Loucy (cell line): ENCODE measurements around the gene NFATC1.

Source experiments
- H2AFZ ChIP-seq: fragments of 200-600 bp; sonication (generic); 2 replicates; pipeline ENCODE4 v1.6.0; 2016; ENCODE audit warnings: antibody characterized with exemption, mild to moderate bottlenecking, low read length, moderate library complexity
- H3F3A ChIP-seq: fragments of 200-600 bp; 2 replicates; pipeline ENCODE4 v1.6.0; 2016; ENCODE audit warnings: antibody characterized with exemption, low read depth, mild to moderate bottlenecking
- H3K27me3 ChIP-seq: fragments of 200-600 bp; sonication (generic); 2 replicates; pipeline ENCODE4 v1.6.1; 2014; ENCODE audit warnings: low read length, mild to moderate bottlenecking; ENCODE audit not compliant: insufficient read depth, poor library complexity, severe bottlenecking
- H3K36me3 ChIP-seq: fragments of 200-600 bp; sonication (generic); 2 replicates; pipeline ENCODE4 v1.6.1; 2016; ENCODE audit warnings: low read length; ENCODE audit not compliant: insufficient read depth
- H3K4me1 ChIP-seq: fragments of 200-600 bp; sonication (generic); 2 replicates; pipeline ENCODE4 v1.5.1; 2014; ENCODE audit warnings: low read length, mild to moderate bottlenecking; ENCODE audit not compliant: insufficient read depth, poor library complexity, severe bottlenecking
- H3K4me2 ChIP-seq: fragments of 200-600 bp; sonication (generic); 2 replicates; pipeline ENCODE4 v1.6.0; 2014; ENCODE audit warnings: antibody characterized with exemption, low read length, low read depth, mild to moderate bottlenecking; ENCODE audit not compliant: poor library complexity, severe bottlenecking
- H3K4me3 ChIP-seq: fragments of 200-600 bp; sonication (generic); 2 replicates; pipeline ENCODE4 v1.5.1; 2014; ENCODE audit warnings: low read length, mild to moderate bottlenecking, mixed read lengths; ENCODE audit not compliant: poor library complexity, severe bottlenecking
- H3K79me2 ChIP-seq: fragments of 200-600 bp; sonication (generic); 2 replicates; pipeline ENCODE4 v1.6.1; 2014; ENCODE audit warnings: low read length; ENCODE audit not compliant: insufficient read depth
- H3K9ac ChIP-seq: fragments of 200-600 bp; sonication (generic); 2 replicates; pipeline ENCODE4 v1.6.0; 2014; ENCODE audit warnings: mild to moderate bottlenecking, low read depth, low read length, moderate library complexity; ENCODE audit not compliant: poor library complexity, severe bottlenecking
- H3K9me2 ChIP-seq: fragments of 200-600 bp; sonication (generic); replicated peaks from 2 replicates; pipeline ENCODE4 v1.6.1; 2016; ENCODE audit warnings: low read depth, low read length, mixed read lengths
- H3K9me3 ChIP-seq: fragments of 200-600 bp; sonication (generic); 2 replicates; pipeline ENCODE4 v1.6.1; 2014; ENCODE audit warnings: mild to moderate bottlenecking, antibody characterized with exemption, low read length, low read depth; ENCODE audit not compliant: insufficient read depth
- H4K20me1 ChIP-seq: fragments of 200-600 bp; sonication (generic); 2 replicates; pipeline ENCODE4 v1.6.0; 2014; ENCODE audit warnings: antibody characterized with exemption, low read length, mild to moderate bottlenecking; ENCODE audit not compliant: insufficient read depth, poor library complexity, severe bottlenecking
- EZH2phosphoT487 ChIP-seq: fragments of 200-600 bp; IDR thresholded peaks from 2 replicates; pipeline ENCODE4 v1.6.1; 2018; ENCODE audit warnings: antibody characterized with exemption, mild to moderate bottlenecking, moderate library complexity, borderline replicate concordance
- TF ChIP-seq, protein P1 (sequence below): fragments of 200-600 bp; sonication (generic); conservative IDR thresholded peaks from 2 replicates; pipeline ENCODE4 v1.5.1; 2014; ENCODE audit warnings: mild to moderate bottlenecking, antibody characterized with exemption, low read length

Gene NFATC1

DNA sequence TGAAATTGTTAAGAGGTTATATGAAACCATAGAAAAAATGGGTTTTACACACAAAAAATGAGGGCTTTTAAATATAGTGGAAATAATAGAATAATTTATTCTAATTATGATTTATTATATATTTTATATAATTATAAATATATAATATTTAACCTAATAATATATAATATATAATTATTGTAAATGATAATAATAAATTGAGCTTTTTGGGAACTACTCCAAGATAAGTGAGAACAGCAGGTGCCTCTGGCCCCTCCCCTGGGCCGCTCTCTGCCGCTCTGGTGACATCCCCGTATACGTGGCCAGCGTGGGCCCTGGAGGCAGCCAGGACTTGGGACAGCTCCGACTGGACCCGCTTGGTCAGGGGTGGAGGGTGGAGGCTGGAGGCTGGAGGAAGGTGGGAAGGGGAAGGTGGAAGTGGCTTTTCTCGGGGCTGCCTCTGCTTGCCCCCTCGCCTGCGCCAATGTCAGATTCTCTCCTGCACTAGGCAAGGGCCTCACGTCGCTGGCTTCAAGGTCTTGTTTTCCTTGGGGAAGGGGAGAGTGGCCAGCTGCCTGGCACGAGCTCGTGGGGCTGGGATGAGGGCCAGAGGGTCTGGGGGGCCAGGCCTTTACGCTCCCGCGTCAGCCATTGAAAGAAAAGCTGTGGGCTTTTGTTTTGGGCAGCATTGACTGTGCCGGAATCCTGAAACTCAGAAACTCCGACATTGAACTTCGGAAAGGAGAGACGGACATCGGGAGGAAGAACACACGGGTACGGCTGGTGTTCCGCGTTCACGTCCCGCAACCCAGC, 54.8 kb downstream of the NFATC1 start:
- peaks cover 49% of the 10 kb centered on the region; the same call in 1 of the 2 replicates for H3K36me3 ChIP-seq
- no peaks in the 10 kb centered on the region for H3K9me2 ChIP-seq

DNA sequence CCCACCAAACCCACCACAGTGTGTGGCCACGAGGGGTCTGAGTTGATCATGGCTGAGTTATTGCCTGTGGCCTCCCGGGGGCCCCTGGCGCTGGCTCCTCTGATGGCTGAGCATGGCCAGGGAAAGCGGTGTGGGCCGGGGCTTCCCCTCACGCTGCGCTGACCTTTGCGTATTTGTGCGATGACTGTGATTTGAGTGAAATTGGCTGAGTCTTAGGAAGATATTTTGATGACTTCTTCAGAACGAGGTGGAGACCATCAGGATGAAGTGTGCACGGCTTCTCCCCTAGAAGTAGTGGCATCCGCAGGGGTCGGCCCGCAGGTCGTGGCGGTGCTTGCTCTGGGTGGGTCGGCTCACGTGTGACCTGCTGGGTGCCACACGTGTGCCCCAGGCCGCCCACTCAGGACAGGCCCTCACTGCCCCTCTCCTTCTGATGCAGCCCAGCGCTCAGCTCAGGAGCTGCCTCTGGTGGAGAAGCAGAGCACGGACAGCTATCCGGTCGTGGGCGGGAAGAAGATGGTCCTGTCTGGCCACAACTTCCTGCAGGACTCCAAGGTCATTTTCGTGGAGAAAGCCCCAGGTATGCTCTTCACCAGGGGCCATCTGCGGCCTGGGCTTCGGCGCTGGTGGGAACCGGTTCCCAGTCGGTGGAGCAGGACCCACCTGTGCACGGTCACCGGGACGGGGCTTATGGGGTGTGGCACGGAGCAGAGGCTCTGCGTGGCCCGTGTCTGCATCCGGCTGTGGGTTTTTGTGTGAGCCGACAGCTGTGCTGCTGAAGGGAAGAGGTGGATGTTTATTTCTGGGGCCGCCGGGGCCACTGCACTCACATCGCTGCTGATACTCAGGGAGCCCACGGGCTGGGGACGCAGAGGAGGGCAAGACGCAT, 55.8 kb downstream of the NFATC1 start:
- Histone ChIP-seq H3K9ac (no peak overlapping the region), H3K4me3 (no peak overlapping the region), H3F3A (no peaks in the 10 kb centered on the region), H3K9me2 (no peaks in the 10 kb centered on the region), H3K27me3 (no peaks in the 10 kb centered on the region), H3K4me1 (no peaks in the 10 kb centered on the region), H3K4me2 (no peak overlapping the region), H3K79me2 (no peaks in the 10 kb centered on the region), H3K36me3 (peaks cover 49% of the 10 kb centered on the region; the same call in 1 of the 2 replicates), H4K20me1 (no peaks in the 10 kb centered on the region), H2AFZ (no peak overlapping the region), H3K9me3 (no peaks in the 10 kb centered on the region)
- TF ChIP-seq, protein P1, sequence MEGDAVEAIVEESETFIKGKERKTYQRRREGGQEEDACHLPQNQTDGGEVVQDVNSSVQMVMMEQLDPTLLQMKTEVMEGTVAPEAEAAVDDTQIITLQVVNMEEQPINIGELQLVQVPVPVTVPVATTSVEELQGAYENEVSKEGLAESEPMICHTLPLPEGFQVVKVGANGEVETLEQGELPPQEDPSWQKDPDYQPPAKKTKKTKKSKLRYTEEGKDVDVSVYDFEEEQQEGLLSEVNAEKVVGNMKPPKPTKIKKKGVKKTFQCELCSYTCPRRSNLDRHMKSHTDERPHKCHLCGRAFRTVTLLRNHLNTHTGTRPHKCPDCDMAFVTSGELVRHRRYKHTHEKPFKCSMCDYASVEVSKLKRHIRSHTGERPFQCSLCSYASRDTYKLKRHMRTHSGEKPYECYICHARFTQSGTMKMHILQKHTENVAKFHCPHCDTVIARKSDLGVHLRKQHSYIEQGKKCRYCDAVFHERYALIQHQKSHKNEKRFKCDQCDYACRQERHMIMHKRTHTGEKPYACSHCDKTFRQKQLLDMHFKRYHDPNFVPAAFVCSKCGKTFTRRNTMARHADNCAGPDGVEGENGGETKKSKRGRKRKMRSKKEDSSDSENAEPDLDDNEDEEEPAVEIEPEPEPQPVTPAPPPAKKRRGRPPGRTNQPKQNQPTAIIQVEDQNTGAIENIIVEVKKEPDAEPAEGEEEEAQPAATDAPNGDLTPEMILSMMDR = no peak
- TF ChIP-seq EZH2phosphoT487 = no peak

More for the DNA sequence above, 54.8 kb downstream of the NFATC1 start:
- Histone ChIP-seq H3K79me2 (no peaks in the 10 kb centered on the region), H3K4me1 (no peaks in the 10 kb centered on the region), H3K27me3 (no peaks in the 10 kb centered on the region), H2AFZ (no peak overlapping the region), H3K9me3 (no peaks in the 10 kb centered on the region), H3K4me2 (no peak overlapping the region), H3K9ac (no peak overlapping the region), H3F3A (no peaks in the 10 kb centered on the region), H3K4me3 (no peak overlapping the region), H4K20me1 (no peaks in the 10 kb centered on the region)
- TF ChIP-seq, protein P1 = no peak
- no peak for TF ChIP-seq EZH2phosphoT487

DNA sequence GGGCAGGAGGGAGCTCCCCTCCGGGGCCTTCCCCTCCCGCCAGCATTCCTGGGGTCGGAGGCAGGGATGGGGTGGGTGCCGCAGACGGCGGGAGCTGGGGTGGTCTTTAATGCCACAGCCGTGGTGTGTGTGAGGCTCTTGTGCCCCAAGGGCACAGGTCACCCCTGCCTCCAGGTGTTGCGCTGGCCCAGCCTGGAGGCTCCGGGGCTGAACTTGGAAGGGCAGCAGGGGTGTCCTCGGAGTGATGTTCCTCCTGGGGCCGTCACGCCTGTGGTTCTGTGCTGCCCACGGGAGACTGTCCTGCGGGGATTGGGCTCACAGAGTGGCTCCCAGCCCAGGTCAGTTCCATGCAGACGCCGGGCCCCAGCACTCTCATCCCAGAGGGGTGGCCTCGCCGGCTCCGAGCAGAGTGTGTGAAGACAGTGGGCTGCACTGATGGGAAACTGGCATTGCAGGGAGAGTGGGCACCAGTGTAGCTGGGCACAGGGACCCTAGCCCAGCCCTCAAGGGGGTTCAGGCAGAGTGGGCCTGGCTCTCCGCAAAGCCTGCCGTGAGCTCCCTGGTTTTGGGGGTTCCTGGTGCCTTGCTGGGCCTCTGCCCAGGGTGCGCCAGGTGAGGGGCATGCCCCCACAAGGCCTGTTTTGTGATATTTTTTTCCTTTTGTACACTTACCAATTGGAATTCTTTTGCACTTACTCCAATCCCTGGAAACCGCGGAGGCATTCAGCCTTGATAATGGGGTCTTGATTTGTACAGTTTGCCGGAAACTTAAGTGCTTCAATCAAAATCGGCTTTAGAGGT, 56.7 kb downstream of the NFATC1 start:
- H3K9me2 ChIP-seq = no peaks in the 10 kb centered on the region
- H3F3A ChIP-seq = no peaks in the 10 kb centered on the region
- no peak overlapping the region for H3K4me3 ChIP-seq
- no peaks in the 10 kb centered on the region for H3K4me1 ChIP-seq
- H3K4me2 ChIP-seq = no peak overlapping the region
- TF ChIP-seq EZH2phosphoT487 = no peak
- TF ChIP-seq, protein P1 = no peak
- no peaks in the 10 kb centered on the region for H3K79me2 ChIP-seq
- no peaks in the 10 kb centered on the region for H3K9me3 ChIP-seq
- peaks cover 49% of the 10 kb centered on the region; the same call in 1 of the 2 replicates for H3K36me3 ChIP-seq
- H3K9ac ChIP-seq = no peak overlapping the region
- H3K27me3 ChIP-seq = no peaks in the 10 kb centered on the region
- H2AFZ ChIP-seq = no peak overlapping the region
- H4K20me1 ChIP-seq = no peaks in the 10 kb centered on the region
